HepG2 (cell line): Measurements from ENCODE around the gene ING1.

Source experiments
- IRF2 ChIP-seq: IDR thresholded peaks from 2 replicates; pipeline ENCODE4 v1.6.1; 2018; ENCODE audit warnings: missing genetic modification reagents, missing compliant biosample characterization
- MTA1 ChIP-seq: sonication (generic); formaldehyde crosslinking; IDR thresholded peaks from 2 replicates; pipeline ENCODE4 v1.4.0; 2020; ENCODE audit warnings: missing genetic modification reagents, mild to moderate bottlenecking, borderline replicate concordance
- MTF2 ChIP-seq: sonication (generic); formaldehyde crosslinking; IDR thresholded peaks from 2 replicates; pipeline ENCODE4 v1.5.0; 2020; ENCODE audit warnings: missing genetic modification reagents, borderline replicate concordance
- MXD4 ChIP-seq: IDR thresholded peaks from 2 replicates; pipeline ENCODE4 v1.6.1; 2016; ENCODE audit warnings: mild to moderate bottlenecking, missing biosample characterization, missing genetic modification reagents
- NFIC ChIP-seq: IDR thresholded peaks from 2 replicates; pipeline ENCODE4 v1.6.1; 2012; ENCODE audit warnings: mild to moderate bottlenecking, low read length, inconsistent platforms
- TF ChIP-seq, protein P1 (sequence below): sonication (generic); formaldehyde crosslinking; IDR thresholded peaks from 2 replicates; pipeline ENCODE4 v1.5.0; 2020; ENCODE audit warnings: mild to moderate bottlenecking, missing genetic modification reagents, moderate library complexity
- TF ChIP-seq, protein P2 (sequence below): sonication (generic); formaldehyde crosslinking; IDR thresholded peaks from 2 replicates; pipeline ENCODE4 v1.8.0; 2022; ENCODE audit warnings: low read depth, missing genetic modification reagents
- TF ChIP-seq, protein P3 (sequence below): sonication (generic); formaldehyde crosslinking; IDR thresholded peaks from one replicate; pipeline ENCODE4 v1.5.1; 2020; ENCODE audit warnings: mild to moderate bottlenecking, missing genetic modification reagents; ENCODE audit errors: not compliant biosample characterization
- TF ChIP-seq, protein P4 (sequence below): sonication (generic); formaldehyde crosslinking; conservative IDR thresholded peaks from 2 replicates; pipeline ENCODE4 v1.4.0; 2020; ENCODE audit warnings: missing genetic modification reagents
- TF ChIP-seq, protein P5 (sequence below), 2 experiments: IDR thresholded peaks; 2 replicates each; pipeline ENCODE4 v1.6.1; 2011 to 2012; ENCODE audit warnings: low read length in 2 of 2, borderline replicate concordance in 1 of 2, low read depth in 1 of 2, mild to moderate bottlenecking in 1 of 2, moderate library complexity in 1 of 2
- TF ChIP-seq, protein P6 (sequence below): sonication (generic); formaldehyde crosslinking; IDR thresholded peaks from 2 replicates; pipeline ENCODE4 v1.5.1; 2020; ENCODE audit warnings: missing genetic modification reagents, mild to moderate bottlenecking, borderline replicate concordance
- TF ChIP-seq, protein P7 (sequence below): IDR thresholded peaks from 2 replicates; pipeline ENCODE4 v1.6.1; 2012; ENCODE audit warnings: inconsistent platforms

DNA sequence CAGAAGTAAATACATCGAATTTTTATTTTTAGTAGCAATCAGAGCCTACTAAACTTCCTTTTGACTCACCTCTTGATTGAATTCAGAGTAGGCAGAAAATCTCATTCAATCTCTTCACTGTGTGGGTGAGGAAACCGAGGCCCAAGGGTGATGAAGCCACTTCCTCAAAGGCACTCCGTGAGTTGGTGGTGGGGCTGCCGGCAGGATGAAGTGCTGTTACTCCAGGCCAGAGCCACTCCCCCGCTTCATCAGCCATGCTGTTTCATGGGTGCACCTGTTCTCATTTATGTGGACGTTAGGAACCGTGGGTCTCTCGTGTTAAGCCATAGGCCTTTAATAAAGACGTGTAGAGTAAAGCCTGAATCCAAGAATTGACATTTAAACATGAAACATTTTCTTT, 13.2 kb downstream of the ING1 start:
- TF ChIP-seq IRF2 (no peak), MTA1 (CRISPR knock-in tag) (no peak), MTF2 (CRISPR knock-in tag) (no peak), NFIC (no peak), MXD4 (CRISPR knock-in tag) (no peak)
- TF ChIP-seq, protein P1, sequence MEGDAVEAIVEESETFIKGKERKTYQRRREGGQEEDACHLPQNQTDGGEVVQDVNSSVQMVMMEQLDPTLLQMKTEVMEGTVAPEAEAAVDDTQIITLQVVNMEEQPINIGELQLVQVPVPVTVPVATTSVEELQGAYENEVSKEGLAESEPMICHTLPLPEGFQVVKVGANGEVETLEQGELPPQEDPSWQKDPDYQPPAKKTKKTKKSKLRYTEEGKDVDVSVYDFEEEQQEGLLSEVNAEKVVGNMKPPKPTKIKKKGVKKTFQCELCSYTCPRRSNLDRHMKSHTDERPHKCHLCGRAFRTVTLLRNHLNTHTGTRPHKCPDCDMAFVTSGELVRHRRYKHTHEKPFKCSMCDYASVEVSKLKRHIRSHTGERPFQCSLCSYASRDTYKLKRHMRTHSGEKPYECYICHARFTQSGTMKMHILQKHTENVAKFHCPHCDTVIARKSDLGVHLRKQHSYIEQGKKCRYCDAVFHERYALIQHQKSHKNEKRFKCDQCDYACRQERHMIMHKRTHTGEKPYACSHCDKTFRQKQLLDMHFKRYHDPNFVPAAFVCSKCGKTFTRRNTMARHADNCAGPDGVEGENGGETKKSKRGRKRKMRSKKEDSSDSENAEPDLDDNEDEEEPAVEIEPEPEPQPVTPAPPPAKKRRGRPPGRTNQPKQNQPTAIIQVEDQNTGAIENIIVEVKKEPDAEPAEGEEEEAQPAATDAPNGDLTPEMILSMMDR (CRISPR knock-in tag): no peak
- TF ChIP-seq, protein P2, sequence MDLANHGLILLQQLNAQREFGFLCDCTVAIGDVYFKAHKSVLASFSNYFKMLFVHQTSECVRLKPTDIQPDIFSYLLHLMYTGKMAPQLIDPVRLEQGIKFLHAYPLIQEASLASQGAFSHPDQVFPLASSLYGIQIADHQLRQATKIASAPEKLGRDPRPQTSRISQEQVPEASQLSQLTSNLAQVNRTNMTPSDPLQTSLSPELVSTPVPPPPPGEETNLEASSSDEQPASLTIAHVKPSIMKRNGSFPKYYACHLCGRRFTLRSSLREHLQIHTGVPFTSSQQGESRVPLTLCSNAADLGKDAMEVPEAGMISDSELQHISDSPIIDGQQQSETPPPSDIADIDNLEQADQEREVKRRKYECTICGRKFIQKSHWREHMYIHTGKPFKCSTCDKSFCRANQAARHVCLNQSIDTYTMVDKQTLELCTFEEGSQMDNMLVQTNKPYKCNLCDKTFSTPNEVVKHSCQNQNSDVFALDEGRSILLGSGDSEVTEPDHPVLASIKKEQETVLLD: no peak
- TF ChIP-seq, protein P3, sequence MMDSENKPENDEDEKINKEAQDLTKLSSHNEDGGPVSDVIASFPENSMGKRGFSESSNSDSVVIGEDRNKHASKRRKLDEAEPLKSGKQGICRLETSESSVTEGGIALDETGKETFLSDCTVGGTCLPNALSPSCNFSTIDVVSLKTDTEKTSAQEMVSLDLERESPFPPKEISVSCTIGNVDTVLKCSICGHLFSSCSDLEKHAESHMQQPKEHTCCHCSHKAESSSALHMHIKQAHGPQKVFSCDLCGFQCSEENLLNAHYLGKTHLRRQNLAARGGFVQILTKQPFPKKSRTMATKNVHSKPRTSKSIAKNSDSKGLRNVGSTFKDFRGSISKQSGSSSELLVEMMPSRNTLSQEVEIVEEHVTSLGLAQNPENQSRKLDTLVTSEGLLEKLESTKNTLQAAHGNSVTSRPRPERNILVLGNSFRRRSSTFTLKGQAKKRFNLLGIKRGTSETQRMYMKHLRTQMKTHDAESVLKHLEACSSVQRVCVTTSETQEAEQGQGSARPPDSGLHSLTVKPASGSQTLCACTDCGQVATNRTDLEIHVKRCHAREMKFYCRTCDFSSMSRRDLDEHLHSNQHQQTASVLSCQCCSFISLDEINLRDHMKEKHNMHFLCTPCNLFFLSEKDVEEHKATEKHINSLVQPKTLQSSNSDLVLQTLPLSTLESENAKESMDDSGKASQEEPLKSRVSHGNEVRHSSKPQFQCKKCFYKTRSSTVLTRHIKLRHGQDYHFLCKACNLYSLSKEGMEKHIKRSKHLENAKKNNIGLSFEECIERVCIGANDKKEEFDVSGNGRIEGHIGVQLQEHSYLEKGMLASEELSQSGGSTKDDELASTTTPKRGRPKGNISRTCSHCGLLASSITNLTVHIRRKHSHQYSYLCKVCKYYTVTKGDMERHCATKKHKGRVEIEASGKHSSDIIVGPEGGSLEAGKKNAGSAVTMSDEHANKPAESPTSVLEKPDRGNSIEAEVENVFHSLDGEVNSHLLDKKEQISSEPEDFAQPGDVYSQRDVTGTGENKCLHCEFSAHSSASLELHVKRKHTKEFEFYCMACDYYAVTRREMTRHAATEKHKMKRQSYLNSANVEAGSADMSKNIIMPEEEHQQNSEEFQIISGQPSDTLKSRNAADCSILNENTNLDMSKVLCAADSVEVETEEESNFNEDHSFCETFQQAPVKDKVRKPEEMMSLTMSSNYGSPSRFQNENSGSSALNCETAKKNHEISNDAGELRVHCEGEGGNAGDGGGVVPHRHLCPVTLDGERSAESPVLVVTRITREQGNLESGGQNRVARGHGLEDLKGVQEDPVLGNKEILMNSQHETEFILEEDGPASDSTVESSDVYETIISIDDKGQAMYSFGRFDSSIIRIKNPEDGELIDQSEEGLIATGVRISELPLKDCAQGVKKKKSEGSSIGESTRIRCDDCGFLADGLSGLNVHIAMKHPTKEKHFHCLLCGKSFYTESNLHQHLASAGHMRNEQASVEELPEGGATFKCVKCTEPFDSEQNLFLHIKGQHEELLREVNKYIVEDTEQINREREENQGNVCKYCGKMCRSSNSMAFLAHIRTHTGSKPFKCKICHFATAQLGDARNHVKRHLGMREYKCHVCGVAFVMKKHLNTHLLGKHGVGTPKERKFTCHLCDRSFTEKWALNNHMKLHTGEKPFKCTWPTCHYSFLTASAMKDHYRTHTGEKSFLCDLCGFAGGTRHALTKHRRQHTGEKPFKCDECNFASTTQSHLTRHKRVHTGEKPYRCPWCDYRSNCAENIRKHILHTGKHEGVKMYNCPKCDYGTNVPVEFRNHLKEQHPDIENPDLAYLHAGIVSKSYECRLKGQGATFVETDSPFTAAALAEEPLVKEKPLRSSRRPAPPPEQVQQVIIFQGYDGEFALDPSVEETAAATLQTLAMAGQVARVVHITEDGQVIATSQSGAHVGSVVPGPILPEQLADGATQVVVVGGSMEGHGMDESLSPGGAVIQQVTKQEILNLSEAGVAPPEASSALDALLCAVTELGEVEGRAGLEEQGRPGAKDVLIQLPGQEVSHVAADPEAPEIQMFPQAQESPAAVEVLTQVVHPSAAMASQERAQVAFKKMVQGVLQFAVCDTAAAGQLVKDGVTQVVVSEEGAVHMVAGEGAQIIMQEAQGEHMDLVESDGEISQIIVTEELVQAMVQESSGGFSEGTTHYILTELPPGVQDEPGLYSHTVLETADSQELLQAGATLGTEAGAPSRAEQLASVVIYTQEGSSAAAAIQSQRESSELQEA (CRISPR knock-in tag): no peak
- TF ChIP-seq, protein P4, sequence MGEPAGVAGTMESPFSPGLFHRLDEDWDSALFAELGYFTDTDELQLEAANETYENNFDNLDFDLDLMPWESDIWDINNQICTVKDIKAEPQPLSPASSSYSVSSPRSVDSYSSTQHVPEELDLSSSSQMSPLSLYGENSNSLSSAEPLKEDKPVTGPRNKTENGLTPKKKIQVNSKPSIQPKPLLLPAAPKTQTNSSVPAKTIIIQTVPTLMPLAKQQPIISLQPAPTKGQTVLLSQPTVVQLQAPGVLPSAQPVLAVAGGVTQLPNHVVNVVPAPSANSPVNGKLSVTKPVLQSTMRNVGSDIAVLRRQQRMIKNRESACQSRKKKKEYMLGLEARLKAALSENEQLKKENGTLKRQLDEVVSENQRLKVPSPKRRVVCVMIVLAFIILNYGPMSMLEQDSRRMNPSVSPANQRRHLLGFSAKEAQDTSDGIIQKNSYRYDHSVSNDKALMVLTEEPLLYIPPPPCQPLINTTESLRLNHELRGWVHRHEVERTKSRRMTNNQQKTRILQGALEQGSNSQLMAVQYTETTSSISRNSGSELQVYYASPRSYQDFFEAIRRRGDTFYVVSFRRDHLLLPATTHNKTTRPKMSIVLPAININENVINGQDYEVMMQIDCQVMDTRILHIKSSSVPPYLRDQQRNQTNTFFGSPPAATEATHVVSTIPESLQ (CRISPR knock-in tag): no peak
- TF ChIP-seq, protein P5, sequence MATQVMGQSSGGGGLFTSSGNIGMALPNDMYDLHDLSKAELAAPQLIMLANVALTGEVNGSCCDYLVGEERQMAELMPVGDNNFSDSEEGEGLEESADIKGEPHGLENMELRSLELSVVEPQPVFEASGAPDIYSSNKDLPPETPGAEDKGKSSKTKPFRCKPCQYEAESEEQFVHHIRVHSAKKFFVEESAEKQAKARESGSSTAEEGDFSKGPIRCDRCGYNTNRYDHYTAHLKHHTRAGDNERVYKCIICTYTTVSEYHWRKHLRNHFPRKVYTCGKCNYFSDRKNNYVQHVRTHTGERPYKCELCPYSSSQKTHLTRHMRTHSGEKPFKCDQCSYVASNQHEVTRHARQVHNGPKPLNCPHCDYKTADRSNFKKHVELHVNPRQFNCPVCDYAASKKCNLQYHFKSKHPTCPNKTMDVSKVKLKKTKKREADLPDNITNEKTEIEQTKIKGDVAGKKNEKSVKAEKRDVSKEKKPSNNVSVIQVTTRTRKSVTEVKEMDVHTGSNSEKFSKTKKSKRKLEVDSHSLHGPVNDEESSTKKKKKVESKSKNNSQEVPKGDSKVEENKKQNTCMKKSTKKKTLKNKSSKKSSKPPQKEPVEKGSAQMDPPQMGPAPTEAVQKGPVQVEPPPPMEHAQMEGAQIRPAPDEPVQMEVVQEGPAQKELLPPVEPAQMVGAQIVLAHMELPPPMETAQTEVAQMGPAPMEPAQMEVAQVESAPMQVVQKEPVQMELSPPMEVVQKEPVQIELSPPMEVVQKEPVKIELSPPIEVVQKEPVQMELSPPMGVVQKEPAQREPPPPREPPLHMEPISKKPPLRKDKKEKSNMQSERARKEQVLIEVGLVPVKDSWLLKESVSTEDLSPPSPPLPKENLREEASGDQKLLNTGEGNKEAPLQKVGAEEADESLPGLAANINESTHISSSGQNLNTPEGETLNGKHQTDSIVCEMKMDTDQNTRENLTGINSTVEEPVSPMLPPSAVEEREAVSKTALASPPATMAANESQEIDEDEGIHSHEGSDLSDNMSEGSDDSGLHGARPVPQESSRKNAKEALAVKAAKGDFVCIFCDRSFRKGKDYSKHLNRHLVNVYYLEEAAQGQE (IDR thresholded peaks at IDR 0.05; ENCODE audit: borderline replicate concordance in 1 of 2, low read depth in 1 of 2, low read length in 2 of 2): no peak
- TF ChIP-seq, protein P6, sequence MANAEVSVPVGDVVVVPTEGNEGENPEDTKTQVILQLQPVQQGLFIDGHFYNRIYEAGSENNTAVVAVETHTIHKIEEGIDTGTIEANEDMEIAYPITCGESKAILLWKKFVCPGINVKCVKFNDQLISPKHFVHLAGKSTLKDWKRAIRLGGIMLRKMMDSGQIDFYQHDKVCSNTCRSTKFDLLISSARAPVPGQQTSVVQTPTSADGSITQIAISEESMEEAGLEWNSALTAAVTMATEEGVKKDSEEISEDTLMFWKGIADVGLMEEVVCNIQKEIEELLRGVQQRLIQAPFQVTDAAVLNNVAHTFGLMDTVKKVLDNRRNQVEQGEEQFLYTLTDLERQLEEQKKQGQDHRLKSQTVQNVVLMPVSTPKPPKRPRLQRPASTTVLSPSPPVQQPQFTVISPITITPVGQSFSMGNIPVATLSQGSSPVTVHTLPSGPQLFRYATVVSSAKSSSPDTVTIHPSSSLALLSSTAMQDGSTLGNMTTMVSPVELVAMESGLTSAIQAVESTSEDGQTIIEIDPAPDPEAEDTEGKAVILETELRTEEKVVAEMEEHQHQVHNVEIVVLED (CRISPR knock-in tag): no peak
- TF ChIP-seq, protein P7, sequence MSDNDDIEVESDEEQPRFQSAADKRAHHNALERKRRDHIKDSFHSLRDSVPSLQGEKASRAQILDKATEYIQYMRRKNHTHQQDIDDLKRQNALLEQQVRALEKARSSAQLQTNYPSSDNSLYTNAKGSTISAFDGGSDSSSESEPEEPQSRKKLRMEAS: no peak
